Brain microvascular endothelial cell (primary cell): ENCODE data around the gene TSPEAR.
"Not testable (repeated sequence)": the region's sequence is repeated elsewhere in the genome, so short reads cannot be mapped to it uniquely, and the experiment has no call there.

Experiments
- DNase-seq: peaks from one replicate; pipeline ENCODE4 v3.0.0-alpha.2; 2020
- H3K27ac ChIP-seq: fragments of 250-450 bp; sonication (Bioruptor Pico); 2 replicates; pipeline ENCODE4 v1.5.1; 2020; ENCODE audit warnings: mild to moderate bottlenecking, moderate library complexity
- H3K27me3 ChIP-seq: fragments of 250-450 bp; sonication (Bioruptor Pico); replicated peaks from 2 replicates; pipeline ENCODE4 v1.5.1; 2020; ENCODE audit warnings: mild to moderate bottlenecking
- H3K36me3 ChIP-seq: fragments of 250-450 bp; sonication (Bioruptor Pico); replicated peaks from 2 replicates; pipeline ENCODE4 v1.5.1; 2020; ENCODE audit warnings: mild to moderate bottlenecking
- H3K4me3 ChIP-seq: 2 replicates; pipeline ENCODE4 v1.5.1; 2011; ENCODE audit warnings: low read depth, mild to moderate bottlenecking, control low read depth, low read length, moderate library complexity
- in situ Hi-C: cut with HindIII; loops from 2 replicates; pipeline ENCODE4 v1.10.0; 2017; ENCODE audit warnings: low sequenced_read_pairs, low pct_ligation_motif_present
- TF ChIP-seq, protein P1 (sequence below): IDR thresholded peaks from 2 replicates; pipeline ENCODE4 v1.5.1; 2011; ENCODE audit warnings: low read depth, mild to moderate bottlenecking, moderate library complexity, low read length, control low read depth, inconsistent platforms; ENCODE audit errors: missing control alignments

TSPEAR gene

GRCh38 chr21:44612669-44613229 lies 98.6 kb downstream of the TSPEAR start:
- TF ChIP-seq, protein P1, sequence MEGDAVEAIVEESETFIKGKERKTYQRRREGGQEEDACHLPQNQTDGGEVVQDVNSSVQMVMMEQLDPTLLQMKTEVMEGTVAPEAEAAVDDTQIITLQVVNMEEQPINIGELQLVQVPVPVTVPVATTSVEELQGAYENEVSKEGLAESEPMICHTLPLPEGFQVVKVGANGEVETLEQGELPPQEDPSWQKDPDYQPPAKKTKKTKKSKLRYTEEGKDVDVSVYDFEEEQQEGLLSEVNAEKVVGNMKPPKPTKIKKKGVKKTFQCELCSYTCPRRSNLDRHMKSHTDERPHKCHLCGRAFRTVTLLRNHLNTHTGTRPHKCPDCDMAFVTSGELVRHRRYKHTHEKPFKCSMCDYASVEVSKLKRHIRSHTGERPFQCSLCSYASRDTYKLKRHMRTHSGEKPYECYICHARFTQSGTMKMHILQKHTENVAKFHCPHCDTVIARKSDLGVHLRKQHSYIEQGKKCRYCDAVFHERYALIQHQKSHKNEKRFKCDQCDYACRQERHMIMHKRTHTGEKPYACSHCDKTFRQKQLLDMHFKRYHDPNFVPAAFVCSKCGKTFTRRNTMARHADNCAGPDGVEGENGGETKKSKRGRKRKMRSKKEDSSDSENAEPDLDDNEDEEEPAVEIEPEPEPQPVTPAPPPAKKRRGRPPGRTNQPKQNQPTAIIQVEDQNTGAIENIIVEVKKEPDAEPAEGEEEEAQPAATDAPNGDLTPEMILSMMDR = no peak
- DNase-seq = no peak
- H3K4me3 ChIP-seq = no peak overlapping the region
- H3K27me3 ChIP-seq = no peaks in the 10 kb centered on the region
- H3K36me3 ChIP-seq = no peaks in the 10 kb centered on the region
- no peak overlapping the region for H3K27ac ChIP-seq
- in situ Hi-C loops = no loop called here

GRCh38 chr21:44612029-44612486 lies 99.3 kb downstream of the TSPEAR start, which contains the start of gene KRTAP10-8:
Gene KRTAP10-8 (plus strand): TSS chr21:44612079. CDS start chr21:44612101, 22 bp downstream.
- no peaks in the 10 kb centered on the region for H3K27me3 ChIP-seq
- no peak within 1 kb of the TSS for H3K27ac ChIP-seq
- no peak within 1 kb of the TSS for H3K4me3 ChIP-seq
- in situ Hi-C loops = no loop called here
- no peaks in the 10 kb centered on the region for H3K36me3 ChIP-seq
- TF ChIP-seq, protein P1 = no peak
- DNase-seq = no peak

- Histone ChIP-seq H3K4me3 (no peak overlapping the region), H3K27me3 (no peaks in the 10 kb centered on the region), H3K27ac (no peak overlapping the region), H3K36me3 (no peaks in the 10 kb centered on the region)
- no peak for DNase-seq
- in situ Hi-C loops = no loop called here
- TF ChIP-seq, protein P1 = no peak
Observed at GRCh38 chr21:44611551-44611950, 99.8 kb downstream of the TSPEAR start.

- H3K4me3 ChIP-seq, in situ Hi-C loops, H3K27me3 ChIP-seq, H3K27ac ChIP-seq, DNase-seq, H3K36me3 ChIP-seq: not testable (repeated sequence)
Observed at GRCh38 chr21:44610157-44610843, 101.1 kb downstream of the TSPEAR start.

DNA sequence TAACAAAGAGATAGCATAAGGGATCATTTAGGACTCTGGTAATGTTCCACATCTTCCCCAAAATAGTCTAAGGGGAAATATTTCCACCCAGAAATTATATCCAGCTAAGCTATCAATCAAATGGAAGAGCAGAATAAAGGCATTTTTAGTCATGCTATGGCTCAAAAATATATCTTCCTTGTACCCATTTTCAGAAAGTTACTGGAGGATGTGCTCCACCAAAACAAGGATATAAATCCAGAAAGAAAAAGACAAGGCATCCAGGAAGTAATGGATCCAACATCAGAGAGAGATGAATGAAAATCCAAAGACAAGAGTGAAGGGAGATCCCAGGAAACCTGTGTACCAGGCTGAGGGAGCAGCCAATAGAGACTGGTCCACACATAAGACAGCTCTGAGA lies 102.2 kb downstream of the TSPEAR start:
- H3K4me3 ChIP-seq = no peak overlapping the region
- DNase-seq = no peak
- H3K27me3 ChIP-seq = no peaks in the 10 kb centered on the region
- in situ Hi-C loops = no loop called here
- H3K27ac ChIP-seq = no peak overlapping the region
- TF ChIP-seq, protein P1 = no peak
- no peaks in the 10 kb centered on the region for H3K36me3 ChIP-seq

DNA sequence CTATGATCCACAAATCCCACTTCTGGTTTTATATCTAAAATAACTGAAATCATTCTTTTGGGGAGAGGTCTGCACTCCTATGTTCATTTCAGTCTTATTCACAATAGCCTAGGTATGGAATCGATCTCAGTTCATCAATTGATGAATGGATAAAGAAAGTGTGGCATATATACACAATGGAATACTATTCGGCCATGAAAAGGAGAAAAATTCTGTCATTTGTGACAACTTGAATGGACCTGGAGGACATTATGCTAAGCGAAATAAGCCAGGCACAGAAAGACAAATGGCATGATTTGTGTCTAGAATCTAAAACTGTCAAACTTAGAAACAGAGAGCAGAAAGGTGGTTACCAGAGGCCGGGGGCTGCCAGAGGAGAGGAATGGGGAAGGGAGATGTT lies 104.9 kb downstream of the TSPEAR start:
- Histone ChIP-seq H3K27me3 (no peaks in the 10 kb centered on the region), H3K36me3 (no peaks in the 10 kb centered on the region), H3K27ac (no peak overlapping the region), H3K4me3 (no peak overlapping the region)
- in situ Hi-C loops = no loop called here
- TF ChIP-seq, protein P1 = no peak
- no peak for DNase-seq
